Activated CD4-positive, alpha-beta T cell treated with anti-CD3 and anti-CD28 coated beads, Interleukin-2, amount 10 ng/mL, durations not matched to agents 24 days and 14 days (primary cell): ENCODE measurements around the gene ZBTB9. TPM values are rescaled to one million over a fixed set of nuclear protein-coding genes. Genes with fewer than 3 reads are reported as not detected.

Experiments used
- DNase-seq: peaks from one replicate; pipeline ENCODE4 v3.0.0; 2022
- H3K27ac Mint-ChIP-seq: one replicate; pipeline ENCODE4 v1.8.0; 2022; ENCODE audit warnings: mild to moderate bottlenecking, mixed read lengths
- H3K27me3 Mint-ChIP-seq: one replicate; pipeline ENCODE4 v1.8.0; 2022; ENCODE audit warnings: mixed read lengths
- H3K36me3 Mint-ChIP-seq: one replicate; pipeline ENCODE4 v1.8.0; 2022; ENCODE audit warnings: low read depth, mild to moderate bottlenecking, mixed read lengths
- H3K4me1 Mint-ChIP-seq: one replicate; pipeline ENCODE4 v1.8.0; 2021; ENCODE audit warnings: mixed read lengths
- H3K4me3 Mint-ChIP-seq: one replicate; pipeline ENCODE4 v1.8.0; 2022; ENCODE audit warnings: mild to moderate bottlenecking, moderate library complexity, mixed read lengths
- H3K9me3 Mint-ChIP-seq: one replicate; pipeline ENCODE4 v1.8.0; 2021; ENCODE audit warnings: mixed read lengths
- intact Hi-C: fragments of 100-400 bp; cut with micrococcal nuclease; formaldehyde crosslinking; loops from one replicate; pipeline ENCODE4 v1.15.1; 2023
- total RNA-seq: library from RNA; stranded (reverse); gene quantifications from 2 replicates; pipeline ENCODE4 v1.2.3, GENCODE V29; 2022

The ZBTB9 gene
- total RNA-seq, 1 donor from 2014 or later, result 14.2 TPM

- Mint-ChIP-seq H3K4me1 (peaks cover 6% of the 10 kb centered on the region), H3K9me3 (no peaks in the 10 kb centered on the region), H3K27me3 (no peaks in the 10 kb centered on the region), H3K4me3 (no peak overlapping the region), H3K36me3 (peaks cover 58% of the 10 kb centered on the region), H3K27ac (peak overlapping the region; percentile 39)
- DNase-seq, result no peak
- intact Hi-C loops, result no loop called here
Observed at GRCh38 chr6:33446356-33446755, 8.0 kb upstream of the ZBTB9 start.

GRCh38 chr6:33450434-33450833 lies 3.9 kb upstream of the ZBTB9 start:
- DNase-seq, result no peak
- Mint-ChIP-seq H3K27ac (no peak overlapping the region), H3K4me1 (peaks cover 24% of the 10 kb centered on the region), H3K4me3 (no peak overlapping the region), H3K27me3 (no peaks in the 10 kb centered on the region), H3K36me3 (peaks cover 45% of the 10 kb centered on the region), H3K9me3 (no peaks in the 10 kb centered on the region)
- intact Hi-C loops, result loop anchor here (5.0 to 10.0 kb wide), 2 partner anchors 172 to 244 kb away; partner anchors contain the start of gene ITPR3

GRCh38 chr6:33451606-33452005 lies 2.8 kb upstream of the ZBTB9 start:
- DNase-seq, result no peak
- H3K27me3 Mint-ChIP-seq, result no peaks in the 10 kb centered on the region
- no peak overlapping the region for H3K4me3 Mint-ChIP-seq
- H3K9me3 Mint-ChIP-seq, result no peaks in the 10 kb centered on the region
- peaks cover 47% of the 10 kb centered on the region for H3K36me3 Mint-ChIP-seq
- peak overlapping the region; percentile 37 for H3K27ac Mint-ChIP-seq
- intact Hi-C loops, result loop anchor here (5.0 to 10.0 kb wide), 2 partner anchors 171 to 243 kb away; partner anchors contain the start of gene ITPR3
- H3K4me1 Mint-ChIP-seq, result peaks cover 25% of the 10 kb centered on the region

- Mint-ChIP-seq H3K9me3 (no peaks in the 10 kb centered on the region), H3K4me1 (peaks cover 27% of the 10 kb centered on the region), H3K27me3 (no peaks in the 10 kb centered on the region), H3K36me3 (peaks cover 49% of the 10 kb centered on the region), H3K27ac (no peak overlapping the region), H3K4me3 (no peak overlapping the region)
- DNase-seq, result no peak
- intact Hi-C loops, result loop anchor here (5.0 to 10.0 kb wide), 2 partner anchors 170 to 242 kb away; partner anchors contain the start of gene ITPR3
Observed at GRCh38 chr6:33452496-33452895, 1.9 kb upstream of the ZBTB9 start.

- H3K4me3 Mint-ChIP-seq, result peak overlapping the region; percentile 97
- no peaks in the 10 kb centered on the region for H3K9me3 Mint-ChIP-seq
- H3K27me3 Mint-ChIP-seq, result no peaks in the 10 kb centered on the region
- DNase-seq, result no peak
- peaks cover 25% of the 10 kb centered on the region for H3K4me1 Mint-ChIP-seq
- peak overlapping the region; percentile 88 for H3K27ac Mint-ChIP-seq
- H3K36me3 Mint-ChIP-seq, result peaks cover 41% of the 10 kb centered on the region
- intact Hi-C loops, result loop anchor here (1.0 to 10.0 kb wide), 6 partner anchors 23 to 241 kb away; partner anchors contain the start of genes CUTA, ITPR3 and KIFC1
Observed at GRCh38 chr6:33453393-33454008, 875 bp upstream of the ZBTB9 start.

- Mint-ChIP-seq H3K9me3 (no peaks in the 10 kb centered on the region), H3K4me1 (peaks cover 20% of the 10 kb centered on the region), H3K4me3 (peak overlapping the region; percentile 97), H3K27me3 (peaks cover 2% of the 10 kb centered on the region), H3K36me3 (peaks cover 30% of the 10 kb centered on the region), H3K27ac (peak overlapping the region; percentile 88)
- peak; percentile 62 for DNase-seq
- intact Hi-C loops, result loop anchor here (2.0 to 10.0 kb wide), 2 partner anchors 36 to 240 kb away; partner anchors contain the start of gene CUTA
Observed at GRCh38 chr6:33455051-33455450, 675 bp downstream of the ZBTB9 start.

- no peak overlapping the region for H3K27ac Mint-ChIP-seq
- peaks cover 20% of the 10 kb centered on the region for H3K4me1 Mint-ChIP-seq
- no peak for DNase-seq
- H3K36me3 Mint-ChIP-seq, result peaks cover 28% of the 10 kb centered on the region
- H3K27me3 Mint-ChIP-seq, result peaks cover 5% of the 10 kb centered on the region
- intact Hi-C loops, result loop anchor here (10.0 kb wide), 1 partner anchor 239 kb away; no protein-coding TSS in a partner anchor
- H3K9me3 Mint-ChIP-seq, result no peaks in the 10 kb centered on the region
- no peak overlapping the region for H3K4me3 Mint-ChIP-seq
Observed at GRCh38 chr6:33456156-33456555, 1.8 kb downstream of the ZBTB9 start.

- Mint-ChIP-seq H3K36me3 (peaks cover 23% of the 10 kb centered on the region), H3K27ac (no peak overlapping the region), H3K27me3 (peaks cover 16% of the 10 kb centered on the region), H3K9me3 (no peaks in the 10 kb centered on the region), H3K4me3 (no peak overlapping the region), H3K4me1 (peaks cover 13% of the 10 kb centered on the region)
- DNase-seq, result no peak
- intact Hi-C loops, result loop anchor here (10.0 kb wide), 1 partner anchor 236 kb away; no protein-coding TSS in a partner anchor
Observed at GRCh38 chr6:33458676-33459075, 4.3 kb downstream of the ZBTB9 start.

- Mint-ChIP-seq H3K9me3 (no peaks in the 10 kb centered on the region), H3K27me3 (peaks cover 17% of the 10 kb centered on the region), H3K36me3 (peaks cover 22% of the 10 kb centered on the region), H3K4me3 (no peak overlapping the region), H3K4me1 (peaks cover 10% of the 10 kb centered on the region), H3K27ac (no peak overlapping the region)
- DNase-seq, result no peak
- intact Hi-C loops, result loop anchor here (10.0 kb wide), 1 partner anchor 236 kb away; no protein-coding TSS in a partner anchor
Observed at GRCh38 chr6:33459226-33459625, 4.8 kb downstream of the ZBTB9 start.

- Mint-ChIP-seq H3K4me1 (no peaks in the 10 kb centered on the region), H3K27ac (no peak overlapping the region)
- intact Hi-C loops, result no loop called here
Observed at GRCh38 chr6:33466075-33466735, 11.8 kb downstream of the ZBTB9 start.

GRCh38 chr6:33467091-33467490 lies 12.7 kb downstream of the ZBTB9 start:
- peaks cover 11% of the 10 kb centered on the region for H3K27me3 Mint-ChIP-seq
- intact Hi-C loops, result no loop called here

More at GRCh38 chr6:33466075-33466735, 11.8 kb downstream of the ZBTB9 start:
- DNase-seq, result no peak
- Mint-ChIP-seq H3K9me3 (no peaks in the 10 kb centered on the region), H3K27me3 (peaks cover 13% of the 10 kb centered on the region), H3K36me3 (no peaks in the 10 kb centered on the region), H3K4me3 (no peak overlapping the region)

GRCh38 chr6:33469661-33470060 lies 15.3 kb downstream of the ZBTB9 start:
- DNase-seq, result no peak
- Mint-ChIP-seq H3K4me3 (no peak overlapping the region), H3K36me3 (no peaks in the 10 kb centered on the region), H3K27me3 (peaks cover 2% of the 10 kb centered on the region), H3K9me3 (no peaks in the 10 kb centered on the region), H3K4me1 (no peaks in the 10 kb centered on the region), H3K27ac (no peak overlapping the region)
- intact Hi-C loops, result no loop called here

More at GRCh38 chr6:33467091-33467490, 12.7 kb downstream of the ZBTB9 start:
- Mint-ChIP-seq H3K9me3 (no peaks in the 10 kb centered on the region), H3K4me3 (no peak overlapping the region), H3K4me1 (no peaks in the 10 kb centered on the region), H3K36me3 (no peaks in the 10 kb centered on the region), H3K27ac (no peak overlapping the region)
- no peak for DNase-seq

- Mint-ChIP-seq H3K4me3 (no peak overlapping the region), H3K27me3 (peaks cover 18% of the 10 kb centered on the region), H3K27ac (no peak overlapping the region), H3K9me3 (no peaks in the 10 kb centered on the region), H3K36me3 (no peaks in the 10 kb centered on the region), H3K4me1 (no peaks in the 10 kb centered on the region)
- intact Hi-C loops, result no loop called here
- no peak for DNase-seq
Observed at GRCh38 chr6:33477864-33478263, 23.5 kb downstream of the ZBTB9 start.

GRCh38 chr6:33481192-33481591 lies 26.8 kb downstream of the ZBTB9 start:
- H3K4me3 Mint-ChIP-seq, result no peak overlapping the region
- no peaks in the 10 kb centered on the region for H3K9me3 Mint-ChIP-seq
- no peaks in the 10 kb centered on the region for H3K36me3 Mint-ChIP-seq
- peaks cover 18% of the 10 kb centered on the region for H3K27me3 Mint-ChIP-seq
- DNase-seq, result no peak
- intact Hi-C loops, result no loop called here
- no peak overlapping the region for H3K27ac Mint-ChIP-seq
- no peaks in the 10 kb centered on the region for H3K4me1 Mint-ChIP-seq
